NCI-H2196 (cell line): ENCODE measurements around the gene PTPN3.
A peak's percentile ranks its signal among the peaks of the same experiment; 100 is the strongest.
"Not testable (repeated sequence)": the region's sequence is repeated elsewhere in the genome, so short reads cannot be mapped to it uniquely, and the experiment has no call there.

Source experiments
- DNase-seq: peaks from one replicate; lab custom pipeline; 2025; ENCODE audit not compliant: unreplicated experiment; lab: John Stamatoyannopoulos, UW

The PTPN3 gene

GRCh38 chr9:109498195-109499092, at the start of gene PTPN3:
Gene PTPN3 (minus strand): TSS chr9:109498307. CDS start chr9:109463434, 34,873 bp downstream.
- peak; percentile 59 for DNase-seq

- DNase-seq: not testable (repeated sequence)
Observed at GRCh38 chr9:109544954-109545353, 46.8 kb upstream of the PTPN3 start.

DNA sequence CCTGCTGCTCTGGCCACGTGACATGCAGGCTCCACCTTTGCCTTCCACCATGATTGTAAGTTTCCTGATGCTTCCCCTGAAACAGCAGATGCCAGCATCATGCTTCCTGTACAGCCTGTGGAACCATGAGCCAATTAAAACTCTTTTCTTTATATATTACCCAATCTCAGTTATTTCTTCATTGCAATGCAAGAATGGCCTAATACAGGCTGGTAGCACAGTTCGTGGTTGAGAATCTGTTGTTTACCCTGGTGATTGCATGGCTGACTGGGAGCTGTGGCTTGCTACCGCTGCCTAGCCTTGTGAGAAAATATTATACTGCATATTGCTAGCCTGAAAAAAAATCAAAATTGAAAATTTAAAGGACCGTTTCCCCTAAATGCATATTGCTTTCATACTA, 44.8 kb upstream of the PTPN3 start:
- DNase-seq: no peak

GRCh38 chr9:109538346-109538745, 40.2 kb upstream of the PTPN3 start:
- no peak for DNase-seq

GRCh38 chr9:109537288-109537687, 39.2 kb upstream of the PTPN3 start:
- DNase-seq: no peak

DNA sequence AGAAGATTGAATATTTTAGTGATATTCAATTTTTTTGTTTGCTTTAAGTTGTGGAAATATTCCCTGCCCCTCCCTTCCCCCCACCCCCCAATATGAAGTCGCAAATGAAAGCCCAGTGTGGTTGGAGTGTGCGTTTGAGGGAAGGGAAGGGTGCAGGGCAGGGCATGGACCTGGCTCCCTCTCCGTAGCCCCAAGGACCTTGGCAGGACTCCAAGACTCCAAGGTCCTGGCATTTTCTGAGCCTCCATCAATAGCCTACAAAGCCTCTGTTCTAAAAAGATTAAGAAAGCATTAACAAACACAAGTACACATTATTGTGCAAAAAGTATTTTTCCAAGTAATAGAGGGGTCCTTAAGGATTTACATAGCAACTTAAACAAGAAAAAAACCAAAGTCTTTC, 38.8 kb upstream of the PTPN3 start:
- no peak for DNase-seq

- DNase-seq: no peak
Observed at GRCh38 chr9:109535365-109535764, 37.3 kb upstream of the PTPN3 start.

DNA sequence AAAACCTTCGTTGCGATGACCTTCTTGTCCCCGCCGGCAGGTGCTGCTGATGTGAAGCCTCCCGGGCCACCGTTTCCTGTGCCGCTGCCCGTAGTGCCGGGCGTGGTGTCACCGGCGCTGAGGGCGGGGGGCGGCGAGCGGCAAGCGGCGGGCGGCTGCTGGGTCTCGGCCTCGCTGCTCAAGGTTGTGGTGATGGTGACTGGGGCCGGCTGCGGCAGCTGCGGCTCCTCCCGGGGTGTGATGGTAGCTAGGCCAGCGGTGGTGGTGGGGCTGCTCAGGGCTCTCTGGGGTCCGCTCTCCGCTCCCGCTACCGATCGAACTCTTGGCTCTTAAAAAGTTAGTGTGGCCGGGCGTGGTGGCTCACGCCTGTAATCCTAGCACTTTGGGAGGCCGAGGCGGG, 36.0 kb upstream of the PTPN3 start:
- no peak for DNase-seq

DNA sequence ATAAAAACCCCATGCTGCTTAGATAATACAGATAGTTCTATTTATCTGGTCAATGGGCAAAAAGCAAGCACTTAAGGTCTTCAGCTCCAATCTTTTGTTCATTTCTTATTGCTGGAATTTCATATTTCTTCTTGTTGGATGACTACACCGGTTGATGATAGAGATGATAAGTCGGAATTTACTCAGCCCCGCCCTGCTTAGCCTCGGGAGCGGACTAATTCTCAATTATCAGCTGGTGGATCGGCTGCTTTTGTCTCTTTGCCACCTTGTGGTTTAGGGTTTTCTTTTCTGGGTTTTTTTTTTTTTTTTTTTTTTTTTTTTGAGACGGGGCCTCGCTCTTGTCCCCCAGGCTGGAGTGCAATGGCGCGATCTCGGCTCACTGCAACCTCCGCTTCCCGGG, 34.5 kb upstream of the PTPN3 start:
- not testable (repeated sequence) for DNase-seq

GRCh38 chr9:109522106-109522505, 24.0 kb upstream of the PTPN3 start:
- DNase-seq: no peak

DNA sequence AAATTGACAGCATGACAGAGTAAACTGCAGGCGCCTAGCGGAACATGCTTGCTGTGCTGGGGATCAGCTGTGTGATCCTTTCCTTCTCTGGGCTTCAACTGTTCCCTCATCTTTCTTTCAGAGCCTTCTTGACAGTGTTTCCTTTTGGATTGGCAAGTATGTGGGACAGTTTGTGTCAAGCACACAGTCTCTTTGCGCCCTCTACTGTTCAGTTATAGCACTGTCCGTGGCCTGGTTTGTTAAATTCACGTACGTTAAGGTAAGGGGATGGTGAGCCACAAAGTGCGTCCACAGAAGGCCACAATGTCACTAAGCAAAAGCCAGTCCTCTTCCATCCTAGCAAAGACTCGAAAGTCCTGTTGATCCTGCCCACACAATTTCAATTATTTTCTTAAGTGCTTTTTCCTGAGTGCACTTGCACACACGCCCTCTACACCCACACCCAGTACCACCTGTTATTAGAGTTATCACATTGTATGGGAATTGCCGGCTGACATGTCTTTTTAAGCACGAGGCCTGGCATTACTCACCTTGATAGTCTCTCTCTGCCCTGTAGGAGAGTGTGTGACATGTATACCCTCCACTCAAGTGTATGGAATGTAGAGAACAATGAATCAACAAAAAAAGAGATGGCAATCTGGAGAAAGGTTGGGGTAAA, 22.5 kb upstream of the PTPN3 start:
- peak; percentile 84 for DNase-seq

GRCh38 chr9:109519366-109519765, 21.3 kb upstream of the PTPN3 start:
- DNase-seq: no peak

- DNase-seq: no peak
Observed at GRCh38 chr9:109518621-109519335, 20.7 kb upstream of the PTPN3 start.

GRCh38 chr9:109517901-109518377, 19.8 kb upstream of the PTPN3 start:
- peak; percentile 89 for DNase-seq

DNA sequence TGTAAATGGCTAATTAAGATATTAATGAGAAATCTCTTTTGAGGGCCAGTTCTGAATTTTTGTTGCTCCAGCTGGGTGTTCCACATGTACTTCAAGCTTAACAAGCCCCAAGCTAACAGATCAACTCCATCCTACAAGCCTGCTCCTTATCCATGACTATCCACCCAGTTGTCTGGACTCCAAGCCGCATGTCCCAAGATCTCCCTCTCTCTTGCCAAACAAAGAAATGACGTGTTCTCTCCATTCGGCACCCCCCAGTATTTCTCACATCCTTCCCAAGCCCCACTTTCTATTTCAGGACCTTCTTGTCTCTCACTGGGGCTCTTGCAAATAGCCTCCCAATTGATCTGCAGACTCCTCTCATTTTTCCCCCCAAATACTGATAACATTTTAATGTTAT, 15.8 kb upstream of the PTPN3 start:
- no peak for DNase-seq

GRCh38 chr9:109512170-109512756, 14.2 kb upstream of the PTPN3 start:
- no peak for DNase-seq

- DNase-seq: no peak
Observed at GRCh38 chr9:109510506-109510905, 12.4 kb upstream of the PTPN3 start.

DNA sequence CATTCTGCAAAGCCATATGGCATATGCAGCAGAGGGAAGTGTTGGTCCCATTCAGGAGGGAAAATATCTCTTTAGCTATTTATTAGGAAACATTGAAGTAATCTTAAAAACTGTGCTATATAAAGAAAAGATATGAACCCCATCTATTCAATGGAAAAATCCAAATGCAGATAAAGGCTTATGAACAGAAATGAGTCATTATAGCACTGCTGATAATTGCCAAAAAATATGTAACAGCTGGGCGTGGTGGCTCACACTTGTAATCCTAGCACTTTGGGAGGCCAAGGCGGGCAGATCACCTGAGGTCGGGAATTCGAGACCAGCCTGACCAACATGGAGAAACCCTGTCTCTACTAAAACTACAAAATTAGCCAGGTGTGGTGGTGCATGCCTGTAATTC, 11.9 kb upstream of the PTPN3 start:
- DNase-seq: not testable (repeated sequence)

DNA sequence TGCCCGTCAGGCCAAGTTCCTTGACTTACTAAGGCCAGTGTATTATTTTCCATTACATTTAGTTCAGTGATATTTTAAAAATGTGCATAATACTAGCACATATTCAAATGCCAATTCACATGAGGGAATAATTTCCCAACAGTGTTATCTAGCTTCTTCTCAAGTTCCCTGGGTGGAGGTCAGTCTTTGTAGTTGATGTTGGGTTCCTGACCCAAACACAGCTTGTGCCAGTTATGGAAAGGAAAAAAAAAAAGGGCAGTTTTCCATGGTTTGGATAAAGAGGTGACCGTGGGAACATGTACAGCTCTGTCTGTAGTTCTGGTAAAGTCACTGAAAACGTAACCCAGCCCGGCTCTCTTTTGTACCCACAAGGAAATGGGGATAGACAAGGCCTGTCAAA, 11.5 kb upstream of the PTPN3 start:
- DNase-seq: no peak

DNA sequence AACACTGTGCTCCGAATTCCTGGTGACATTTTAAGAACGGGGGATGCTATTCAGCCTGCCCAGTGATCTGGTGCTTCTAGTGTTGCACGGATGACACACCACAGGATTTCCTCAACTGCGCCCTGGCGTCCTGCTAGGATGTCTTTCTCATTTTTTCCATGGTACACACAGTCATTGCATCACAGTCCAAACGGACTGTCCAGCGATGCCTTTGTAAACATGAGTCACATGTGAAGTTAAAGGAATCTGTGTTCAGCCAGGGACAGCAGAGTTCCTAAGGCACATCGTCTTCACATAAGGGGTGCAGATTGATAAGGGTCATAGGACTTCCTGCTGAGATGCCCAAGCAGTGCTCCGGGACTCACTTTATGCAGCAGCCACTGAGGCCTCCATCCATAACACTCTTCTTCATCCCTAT, 9.3 kb upstream of the PTPN3 start:
- DNase-seq: no peak

DNA sequence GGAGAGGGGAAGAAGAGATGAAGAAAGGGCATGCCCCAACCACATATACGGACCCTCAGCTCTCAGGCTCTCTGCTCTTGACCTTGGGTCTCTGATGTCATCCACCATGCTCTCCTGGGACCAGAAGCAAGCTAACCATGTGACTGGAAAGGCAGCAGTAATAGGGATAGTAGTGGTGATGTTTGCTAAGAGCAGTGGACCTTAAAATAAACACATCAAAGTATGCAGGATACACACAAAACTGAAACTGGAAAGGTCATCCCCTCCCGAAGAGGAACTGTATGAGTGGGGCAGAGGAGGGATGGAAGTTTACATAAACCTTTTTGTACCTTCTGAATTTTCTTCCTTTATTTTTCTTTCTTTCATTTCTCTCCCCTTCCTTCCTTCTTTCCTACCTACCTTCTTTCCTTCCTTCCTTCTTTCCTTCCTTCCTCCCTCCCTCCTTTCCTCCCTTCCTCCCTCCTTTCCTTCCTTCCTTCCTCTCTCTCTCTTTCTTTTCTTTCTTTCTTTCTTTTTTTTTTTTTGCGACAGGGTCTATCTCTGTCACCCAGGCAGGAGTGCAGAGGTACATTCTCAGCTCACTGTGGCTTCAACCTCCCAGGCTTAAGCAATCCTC, 8.1 kb upstream of the PTPN3 start:
- DNase-seq: peak; percentile 17
